Loucy (cell line): Measurements from ENCODE around the gene LZTFL1.
A peak's percentile ranks its signal among the peaks of the same experiment; 100 is the strongest.

Source experiments
- H2AFZ ChIP-seq: fragments of 200-600 bp; sonication (generic); 2 replicates; pipeline ENCODE4 v1.6.0; 2016; ENCODE audit warnings: antibody characterized with exemption, mild to moderate bottlenecking, low read length, moderate library complexity
- H3F3A ChIP-seq: fragments of 200-600 bp; 2 replicates; pipeline ENCODE4 v1.6.0; 2016; ENCODE audit warnings: antibody characterized with exemption, low read depth, mild to moderate bottlenecking
- H3K27me3 ChIP-seq: fragments of 200-600 bp; sonication (generic); 2 replicates; pipeline ENCODE4 v1.6.1; 2014; ENCODE audit warnings: low read length, mild to moderate bottlenecking; ENCODE audit not compliant: insufficient read depth, poor library complexity, severe bottlenecking
- H3K36me3 ChIP-seq: fragments of 200-600 bp; sonication (generic); 2 replicates; pipeline ENCODE4 v1.6.1; 2016; ENCODE audit warnings: low read length; ENCODE audit not compliant: insufficient read depth
- H3K4me1 ChIP-seq: fragments of 200-600 bp; sonication (generic); 2 replicates; pipeline ENCODE4 v1.5.1; 2014; ENCODE audit warnings: low read length, mild to moderate bottlenecking; ENCODE audit not compliant: insufficient read depth, poor library complexity, severe bottlenecking
- H3K4me2 ChIP-seq: fragments of 200-600 bp; sonication (generic); 2 replicates; pipeline ENCODE4 v1.6.0; 2014; ENCODE audit warnings: antibody characterized with exemption, low read length, low read depth, mild to moderate bottlenecking; ENCODE audit not compliant: poor library complexity, severe bottlenecking
- H3K4me3 ChIP-seq: fragments of 200-600 bp; sonication (generic); 2 replicates; pipeline ENCODE4 v1.5.1; 2014; ENCODE audit warnings: low read length, mild to moderate bottlenecking, mixed read lengths; ENCODE audit not compliant: poor library complexity, severe bottlenecking
- H3K79me2 ChIP-seq: fragments of 200-600 bp; sonication (generic); 2 replicates; pipeline ENCODE4 v1.6.1; 2014; ENCODE audit warnings: low read length; ENCODE audit not compliant: insufficient read depth
- H3K9ac ChIP-seq: fragments of 200-600 bp; sonication (generic); 2 replicates; pipeline ENCODE4 v1.6.0; 2014; ENCODE audit warnings: mild to moderate bottlenecking, low read depth, low read length, moderate library complexity; ENCODE audit not compliant: poor library complexity, severe bottlenecking
- H3K9me2 ChIP-seq: fragments of 200-600 bp; sonication (generic); replicated peaks from 2 replicates; pipeline ENCODE4 v1.6.1; 2016; ENCODE audit warnings: low read depth, low read length, mixed read lengths
- H3K9me3 ChIP-seq: fragments of 200-600 bp; sonication (generic); 2 replicates; pipeline ENCODE4 v1.6.1; 2014; ENCODE audit warnings: mild to moderate bottlenecking, antibody characterized with exemption, low read length, low read depth; ENCODE audit not compliant: insufficient read depth
- H4K20me1 ChIP-seq: fragments of 200-600 bp; sonication (generic); 2 replicates; pipeline ENCODE4 v1.6.0; 2014; ENCODE audit warnings: antibody characterized with exemption, low read length, mild to moderate bottlenecking; ENCODE audit not compliant: insufficient read depth, poor library complexity, severe bottlenecking
- CTCF ChIP-seq: fragments of 200-600 bp; sonication (generic); conservative IDR thresholded peaks from 2 replicates; pipeline ENCODE4 v1.5.1; 2014; ENCODE audit warnings: mild to moderate bottlenecking, antibody characterized with exemption, low read length
- EZH2phosphoT487 ChIP-seq: fragments of 200-600 bp; IDR thresholded peaks from 2 replicates; pipeline ENCODE4 v1.6.1; 2018; ENCODE audit warnings: antibody characterized with exemption, mild to moderate bottlenecking, moderate library complexity, borderline replicate concordance

The LZTFL1 gene

GRCh38 chr3:45872569-45872968 is 30.6 kb upstream of the LZTFL1 start:
- Histone ChIP-seq H3K4me2 (peak overlapping the region; percentile 31), H3F3A (peaks cover 5% of the 10 kb centered on the region; the same call in 1 of the 2 replicates), H3K79me2 (no peaks in the 10 kb centered on the region), H2AFZ (no peak overlapping the region), H3K4me3 (no peak overlapping the region), H3K9me3 (no peaks in the 10 kb centered on the region), H3K4me1 (peaks cover 56% of the 10 kb centered on the region), H3K36me3 (no peaks in the 10 kb centered on the region), H4K20me1 (no peaks in the 10 kb centered on the region), H3K9me2 (no peaks in the 10 kb centered on the region), H3K9ac (no peak overlapping the region), H3K27me3 (no peaks in the 10 kb centered on the region)
- TF ChIP-seq EZH2phosphoT487, result no peak
- no peak for TF ChIP-seq CTCF

- no peaks in the 10 kb centered on the region for H3K9me3 ChIP-seq
- H2AFZ ChIP-seq, result no peak overlapping the region
- H3K4me1 ChIP-seq, result peaks cover 56% of the 10 kb centered on the region
- no peaks in the 10 kb centered on the region for H4K20me1 ChIP-seq
- peaks cover 5% of the 10 kb centered on the region; the same call in 1 of the 2 replicates for H3F3A ChIP-seq
- no peak for TF ChIP-seq CTCF
- TF ChIP-seq EZH2phosphoT487, result no peak
- peak overlapping the region; percentile 31 for H3K4me2 ChIP-seq
- H3K9me2 ChIP-seq, result no peaks in the 10 kb centered on the region
- no peaks in the 10 kb centered on the region for H3K27me3 ChIP-seq
- H3K79me2 ChIP-seq, result no peaks in the 10 kb centered on the region
- no peak overlapping the region for H3K9ac ChIP-seq
- no peaks in the 10 kb centered on the region for H3K36me3 ChIP-seq
- H3K4me3 ChIP-seq, result no peak overlapping the region
These were observed 29.9 kb upstream of the LZTFL1 start for GRCh38 chr3:45871780-45872179.

GRCh38 chr3:45870099-45870498 is 28.2 kb upstream of the LZTFL1 start:
- Histone ChIP-seq H3K36me3 (no peaks in the 10 kb centered on the region), H3K27me3 (no peaks in the 10 kb centered on the region), H3K4me3 (peak overlapping the region; percentile 36), H3F3A (peaks cover 5% of the 10 kb centered on the region; the same call in 1 of the 2 replicates), H3K9me2 (no peaks in the 10 kb centered on the region), H3K4me2 (peak overlapping the region; percentile 70), H3K9ac (no peak overlapping the region), H3K79me2 (no peaks in the 10 kb centered on the region), H4K20me1 (no peaks in the 10 kb centered on the region), H2AFZ (no peak overlapping the region), H3K9me3 (no peaks in the 10 kb centered on the region), H3K4me1 (peaks cover 60% of the 10 kb centered on the region)
- no peak for TF ChIP-seq EZH2phosphoT487
- TF ChIP-seq CTCF, result no peak
